Coronary artery (tissue), 2 donors: ENCODE measurements around the gene TMC6.

ENCODE experiments used
- DNase-seq: peaks from one replicate; pipeline ENCODE4 v3.0.0-alpha.2; 2017; ENCODE audit warnings: low spot score
- H3K27ac ChIP-seq, 2 donors: fragments of 200-600 bp; sonication (generic); one replicate each; pipeline ENCODE4 v1.5.1; 2016 to 2019
- H3K4me3 ChIP-seq: fragments of 200-600 bp; sonication (generic); 2 replicates; pipeline ENCODE4 v1.5.1; 2016; ENCODE audit warnings: mild to moderate bottlenecking, moderate library complexity
- TF ChIP-seq, protein P1 (sequence below): fragments of 200-600 bp; sonication (generic); IDR thresholded peaks from one replicate; pipeline ENCODE4 v1.5.1; 2019; ENCODE audit warnings: antibody characterized with exemption

TMC6 gene, protein sequence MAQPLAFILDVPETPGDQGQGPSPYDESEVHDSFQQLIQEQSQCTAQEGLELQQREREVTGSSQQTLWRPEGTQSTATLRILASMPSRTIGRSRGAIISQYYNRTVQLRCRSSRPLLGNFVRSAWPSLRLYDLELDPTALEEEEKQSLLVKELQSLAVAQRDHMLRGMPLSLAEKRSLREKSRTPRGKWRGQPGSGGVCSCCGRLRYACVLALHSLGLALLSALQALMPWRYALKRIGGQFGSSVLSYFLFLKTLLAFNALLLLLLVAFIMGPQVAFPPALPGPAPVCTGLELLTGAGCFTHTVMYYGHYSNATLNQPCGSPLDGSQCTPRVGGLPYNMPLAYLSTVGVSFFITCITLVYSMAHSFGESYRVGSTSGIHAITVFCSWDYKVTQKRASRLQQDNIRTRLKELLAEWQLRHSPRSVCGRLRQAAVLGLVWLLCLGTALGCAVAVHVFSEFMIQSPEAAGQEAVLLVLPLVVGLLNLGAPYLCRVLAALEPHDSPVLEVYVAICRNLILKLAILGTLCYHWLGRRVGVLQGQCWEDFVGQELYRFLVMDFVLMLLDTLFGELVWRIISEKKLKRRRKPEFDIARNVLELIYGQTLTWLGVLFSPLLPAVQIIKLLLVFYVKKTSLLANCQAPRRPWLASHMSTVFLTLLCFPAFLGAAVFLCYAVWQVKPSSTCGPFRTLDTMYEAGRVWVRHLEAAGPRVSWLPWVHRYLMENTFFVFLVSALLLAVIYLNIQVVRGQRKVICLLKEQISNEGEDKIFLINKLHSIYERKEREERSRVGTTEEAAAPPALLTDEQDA

DNA sequence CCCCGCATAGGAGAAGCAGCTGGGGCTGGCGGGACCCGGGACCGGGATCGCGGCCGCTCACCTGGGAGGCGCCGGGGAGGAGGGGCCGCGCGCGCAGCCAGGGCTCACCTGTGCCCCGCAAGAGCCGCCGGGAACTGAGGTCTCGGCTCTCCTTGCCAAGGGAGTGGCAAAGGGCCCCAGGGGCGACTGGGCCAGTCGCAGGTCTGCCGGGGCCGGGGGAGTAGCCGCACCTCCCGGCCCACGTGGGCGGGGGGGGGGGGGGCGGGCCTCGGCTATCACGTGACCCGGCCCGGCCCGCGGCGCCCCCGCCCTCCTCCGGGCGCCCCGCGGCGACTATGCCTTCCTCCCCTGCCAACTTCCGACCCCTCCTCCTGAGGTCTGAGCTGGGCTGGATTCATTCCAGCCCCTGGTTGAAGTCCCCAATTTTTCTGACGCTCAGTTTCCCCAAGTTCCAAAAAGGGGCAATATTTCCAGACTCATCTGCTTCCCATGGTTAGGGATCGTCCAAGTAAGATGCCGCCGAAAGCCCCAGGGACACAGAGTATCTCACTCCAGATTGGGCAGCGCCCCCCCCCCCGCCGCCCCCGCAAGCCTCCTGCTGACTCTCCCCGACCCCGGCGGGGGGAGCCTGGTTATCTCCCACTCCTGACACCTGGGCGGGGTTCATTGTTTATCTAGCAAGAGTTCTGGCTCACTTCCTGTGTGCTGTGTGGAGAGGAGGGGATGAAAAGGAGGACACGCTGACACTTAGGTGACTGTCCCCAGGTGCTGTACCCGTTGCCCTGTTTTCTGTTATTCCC is at the start of gene TMC6:
TSS of gene TMC6 (minus strand) at position 205 of the 800 bp plus-strand sequence. CDS start 1,923 bp downstream, outside the sequence.
- DNase-seq, result no peak
- peak within 1 kb of the TSS; percentile 16 to 81 for H3K27ac ChIP-seq
- TF ChIP-seq, protein P1, sequence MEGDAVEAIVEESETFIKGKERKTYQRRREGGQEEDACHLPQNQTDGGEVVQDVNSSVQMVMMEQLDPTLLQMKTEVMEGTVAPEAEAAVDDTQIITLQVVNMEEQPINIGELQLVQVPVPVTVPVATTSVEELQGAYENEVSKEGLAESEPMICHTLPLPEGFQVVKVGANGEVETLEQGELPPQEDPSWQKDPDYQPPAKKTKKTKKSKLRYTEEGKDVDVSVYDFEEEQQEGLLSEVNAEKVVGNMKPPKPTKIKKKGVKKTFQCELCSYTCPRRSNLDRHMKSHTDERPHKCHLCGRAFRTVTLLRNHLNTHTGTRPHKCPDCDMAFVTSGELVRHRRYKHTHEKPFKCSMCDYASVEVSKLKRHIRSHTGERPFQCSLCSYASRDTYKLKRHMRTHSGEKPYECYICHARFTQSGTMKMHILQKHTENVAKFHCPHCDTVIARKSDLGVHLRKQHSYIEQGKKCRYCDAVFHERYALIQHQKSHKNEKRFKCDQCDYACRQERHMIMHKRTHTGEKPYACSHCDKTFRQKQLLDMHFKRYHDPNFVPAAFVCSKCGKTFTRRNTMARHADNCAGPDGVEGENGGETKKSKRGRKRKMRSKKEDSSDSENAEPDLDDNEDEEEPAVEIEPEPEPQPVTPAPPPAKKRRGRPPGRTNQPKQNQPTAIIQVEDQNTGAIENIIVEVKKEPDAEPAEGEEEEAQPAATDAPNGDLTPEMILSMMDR, result no peak
- peak within 1 kb of the TSS; percentile 77 for H3K4me3 ChIP-seq

- H3K4me3 ChIP-seq, result no peak overlapping the region
- H3K27ac ChIP-seq, result peak overlapping the region; percentile 87
- no peak for DNase-seq
- TF ChIP-seq, protein P1, result peak; percentile 49
Measured at GRCh38 chr17:78176548-78177025, 48.0 kb upstream of the TMC6 start.

DNA sequence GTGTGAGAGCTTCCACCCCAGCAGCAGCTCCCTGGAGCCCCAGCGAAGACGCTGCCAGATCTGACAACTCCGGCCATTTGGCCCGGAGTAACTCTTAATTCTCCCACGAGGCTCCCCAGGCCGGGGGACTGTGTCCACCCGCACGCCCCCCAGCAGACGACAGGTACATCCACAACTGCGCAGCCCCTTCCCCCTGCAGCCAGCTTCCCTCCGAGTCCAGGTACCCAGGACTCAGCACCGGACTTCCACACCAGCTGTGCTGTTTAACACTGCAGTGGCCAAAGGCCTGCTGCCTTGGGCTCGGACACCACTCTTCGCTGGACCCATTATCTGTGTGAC is 47.1 kb upstream of the TMC6 start:
- TF ChIP-seq, protein P1, result no peak
- peak overlapping the region; percentile 87 for H3K27ac ChIP-seq
- no peak for DNase-seq
- no peak overlapping the region for H3K4me3 ChIP-seq

DNA sequence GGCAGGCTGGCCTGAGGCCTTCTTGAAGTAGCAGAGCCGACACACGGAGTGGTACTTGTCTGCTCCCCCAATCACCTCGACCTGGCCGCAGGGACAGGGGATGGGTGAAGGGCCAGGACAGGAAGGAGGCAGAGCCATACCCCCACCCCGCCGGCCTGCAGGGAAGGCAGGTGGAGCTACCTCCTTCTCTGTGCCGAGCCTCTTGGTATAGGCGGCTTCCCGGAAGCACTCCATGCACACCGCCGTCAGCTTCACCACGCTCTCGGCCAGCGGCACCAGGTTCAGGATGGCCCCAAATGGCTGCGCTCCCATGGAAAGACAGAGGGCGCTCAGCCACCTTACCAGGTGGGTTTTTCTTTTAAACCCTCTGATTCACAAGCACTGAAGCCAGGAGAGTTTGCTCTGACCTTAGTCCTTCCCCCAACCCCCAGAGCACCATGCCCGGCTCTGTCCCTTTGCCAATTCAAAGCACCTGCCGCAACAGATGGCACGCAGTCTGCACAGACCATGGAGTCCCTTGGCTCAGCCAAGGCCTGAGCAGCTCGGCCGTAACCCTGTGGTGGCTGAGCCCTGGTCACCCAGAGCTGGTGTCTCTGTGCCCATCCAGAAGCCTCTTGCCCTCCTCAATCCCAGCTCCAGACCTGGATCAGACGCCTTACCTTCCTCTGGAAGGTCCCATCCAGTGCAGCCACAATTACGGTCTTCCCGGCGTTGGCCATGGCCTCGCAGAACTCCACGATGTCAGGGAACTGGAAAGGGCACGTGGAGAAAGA is 46.5 kb upstream of the TMC6 start:
- H3K4me3 ChIP-seq, result peak overlapping the region; percentile 2
- peak overlapping the region; percentile 87 for H3K27ac ChIP-seq
- TF ChIP-seq, protein P1, result no peak
- DNase-seq, result no peak

GRCh38 chr17:78174346-78174869 is 45.9 kb upstream of the TMC6 start:
- peak; percentile 92 for DNase-seq
- peak overlapping the region; percentile 2 for H3K4me3 ChIP-seq
- peak overlapping the region; percentile 87 for H3K27ac ChIP-seq
- TF ChIP-seq, protein P1, result peak; percentile 67
